Measurements from ENCODE around the gene CCDC85B.

CCDC85B gene

GRCh38 chr11:65918211-65919140, 28.0 kb downstream of the CCDC85B start, which contains the start of gene C11orf68:
Gene C11orf68, minus strand, starts transcription at chr11:65919062. Its CDS starts 31 bp downstream, at chr11:65919031.
- TF ChIP-seq TAF1 (IDR thresholded peaks at IDR 0.05; ENCODE audit: low read depth): peak; percentile 10; the same call in 1 of the 2 replicates
- TF ChIP-seq YY1 (IDR thresholded peaks at IDR 0.05; ENCODE audit: low read depth): peak; percentile 91
- 0 out of 2 replicates have a peak, but pooled peaks have one; percentile 7 for TF ChIP-seq EP300 (IDR thresholded peaks at IDR 0.05; ENCODE audit: borderline replicate concordance)
- peak; percentile 59; the same call in 1 of the 2 replicates for TF ChIP-seq EGR1 (IDR thresholded peaks at IDR 0.05)
- TF ChIP-seq TEAD4 (IDR thresholded peaks at IDR 0.05): no peak
- TF ChIP-seq NFIC (IDR thresholded peaks at IDR 0.05): no peak
- TF ChIP-seq, protein P1, sequence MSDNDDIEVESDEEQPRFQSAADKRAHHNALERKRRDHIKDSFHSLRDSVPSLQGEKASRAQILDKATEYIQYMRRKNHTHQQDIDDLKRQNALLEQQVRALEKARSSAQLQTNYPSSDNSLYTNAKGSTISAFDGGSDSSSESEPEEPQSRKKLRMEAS (IDR thresholded peaks at IDR 0.05): peak; percentile 29; the same call in 1 of the 2 replicates

- TF ChIP-seq TEAD4 (IDR thresholded peaks at IDR 0.05) (peak; percentile 59), NFIC (IDR thresholded peaks at IDR 0.05) (peak; percentile 54; the same call in 1 of the 2 replicates), RAD21 (IDR thresholded peaks at IDR 0.05; ENCODE audit: low read depth) (no peak), CEBPB (IDR thresholded peaks at IDR 0.05) (peak; percentile 15; the same call in 1 of the 2 replicates), FOXM1 (IDR thresholded peaks at IDR 0.05; ENCODE audit: borderline replicate concordance, low read depth) (no peak), EGR1 (IDR thresholded peaks at IDR 0.05) (peak; percentile 100), YY1 (IDR thresholded peaks at IDR 0.05; ENCODE audit: low read depth) (no peak), REST (IDR thresholded peaks at IDR 0.05; ENCODE audit: low read depth) (0 out of 2 replicates have a peak, but pooled peaks have one; percentile 14), ZBTB7A (IDR thresholded peaks at IDR 0.05; ENCODE audit: low read depth) (no peak), TCF12 (IDR thresholded peaks at IDR 0.05; ENCODE audit: low read depth) (peak; percentile 78; the same call in 1 of the 2 replicates), EP300 (IDR thresholded peaks at IDR 0.05; ENCODE audit: borderline replicate concordance) (peak; percentile 63), TAF1 (IDR thresholded peaks at IDR 0.05; ENCODE audit: low read depth) (peak; percentile 56), CREB1 (IDR thresholded peaks at IDR 0.05; ENCODE audit: low read depth) (peak; percentile 49; the same call in 1 of the 2 replicates)
- TF ChIP-seq, protein P1 (IDR thresholded peaks at IDR 0.05): peak; percentile 81
- TF ChIP-seq, protein P2, sequence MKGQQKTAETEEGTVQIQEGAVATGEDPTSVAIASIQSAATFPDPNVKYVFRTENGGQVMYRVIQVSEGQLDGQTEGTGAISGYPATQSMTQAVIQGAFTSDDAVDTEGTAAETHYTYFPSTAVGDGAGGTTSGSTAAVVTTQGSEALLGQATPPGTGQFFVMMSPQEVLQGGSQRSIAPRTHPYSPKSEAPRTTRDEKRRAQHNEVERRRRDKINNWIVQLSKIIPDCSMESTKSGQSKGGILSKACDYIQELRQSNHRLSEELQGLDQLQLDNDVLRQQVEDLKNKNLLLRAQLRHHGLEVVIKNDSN (IDR thresholded peaks at IDR 0.05): peak; percentile 23; the same call in 1 of the 2 replicates
Observed at GRCh38 chr11:65919141-65919572, 28.7 kb downstream of the CCDC85B start, which contains the start of gene DRAP1. Gene DRAP1, plus strand, starts transcription at chr11:65919426. Its CDS starts 76 bp downstream, at chr11:65919502.

- 0 out of 2 replicates have a peak, but pooled peaks have one; percentile 61 for TF ChIP-seq ZBTB7A (IDR thresholded peaks at IDR 0.05; ENCODE audit: low read depth)
- peak; percentile 27; the same call in 1 of the 2 replicates for TF ChIP-seq TAF1 (IDR thresholded peaks at IDR 0.05; ENCODE audit: low read depth)
- TF ChIP-seq EP300 (IDR thresholded peaks at IDR 0.05; ENCODE audit: borderline replicate concordance): no peak
Observed at GRCh38 chr11:65919573-65920371, 29.3 kb downstream of the CCDC85B start.

- TF ChIP-seq CREB1 (IDR thresholded peaks at IDR 0.05; ENCODE audit: low read depth): no peak
- no peak for TF ChIP-seq NFIC (IDR thresholded peaks at IDR 0.05)
- TF ChIP-seq, protein P1 (IDR thresholded peaks at IDR 0.05): no peak
- TF ChIP-seq REST (IDR thresholded peaks at IDR 0.05; ENCODE audit: low read depth): no peak
- no peak for TF ChIP-seq TCF12 (IDR thresholded peaks at IDR 0.05; ENCODE audit: low read depth)
- no peak for TF ChIP-seq CEBPB (IDR thresholded peaks at IDR 0.05)
- TF ChIP-seq TEAD4 (IDR thresholded peaks at IDR 0.05): no peak
- no peak for TF ChIP-seq YY1 (IDR thresholded peaks at IDR 0.05; ENCODE audit: low read depth)
- no peak for TF ChIP-seq EGR1 (IDR thresholded peaks at IDR 0.05)
- no peak for TF ChIP-seq RAD21 (IDR thresholded peaks at IDR 0.05; ENCODE audit: low read depth)
- TF ChIP-seq FOXM1 (IDR thresholded peaks at IDR 0.05; ENCODE audit: borderline replicate concordance, low read depth): no peak
- TF ChIP-seq ZBTB7A (IDR thresholded peaks at IDR 0.05; ENCODE audit: low read depth): no peak
- TF ChIP-seq, protein P2 (IDR thresholded peaks at IDR 0.05): no peak
- no peak for TF ChIP-seq TAF1 (IDR thresholded peaks at IDR 0.05; ENCODE audit: low read depth)
- no peak for TF ChIP-seq EP300 (IDR thresholded peaks at IDR 0.05; ENCODE audit: borderline replicate concordance)
Observed at GRCh38 chr11:65920372-65920802, 29.9 kb downstream of the CCDC85B start.
